ENCODE data around the gene TPSD1.
"Not testable (repeated sequence)": the region's sequence is repeated elsewhere in the genome, so short reads cannot be mapped to it uniquely, and the experiment has no call there.

Gene TPSD1

DNA sequence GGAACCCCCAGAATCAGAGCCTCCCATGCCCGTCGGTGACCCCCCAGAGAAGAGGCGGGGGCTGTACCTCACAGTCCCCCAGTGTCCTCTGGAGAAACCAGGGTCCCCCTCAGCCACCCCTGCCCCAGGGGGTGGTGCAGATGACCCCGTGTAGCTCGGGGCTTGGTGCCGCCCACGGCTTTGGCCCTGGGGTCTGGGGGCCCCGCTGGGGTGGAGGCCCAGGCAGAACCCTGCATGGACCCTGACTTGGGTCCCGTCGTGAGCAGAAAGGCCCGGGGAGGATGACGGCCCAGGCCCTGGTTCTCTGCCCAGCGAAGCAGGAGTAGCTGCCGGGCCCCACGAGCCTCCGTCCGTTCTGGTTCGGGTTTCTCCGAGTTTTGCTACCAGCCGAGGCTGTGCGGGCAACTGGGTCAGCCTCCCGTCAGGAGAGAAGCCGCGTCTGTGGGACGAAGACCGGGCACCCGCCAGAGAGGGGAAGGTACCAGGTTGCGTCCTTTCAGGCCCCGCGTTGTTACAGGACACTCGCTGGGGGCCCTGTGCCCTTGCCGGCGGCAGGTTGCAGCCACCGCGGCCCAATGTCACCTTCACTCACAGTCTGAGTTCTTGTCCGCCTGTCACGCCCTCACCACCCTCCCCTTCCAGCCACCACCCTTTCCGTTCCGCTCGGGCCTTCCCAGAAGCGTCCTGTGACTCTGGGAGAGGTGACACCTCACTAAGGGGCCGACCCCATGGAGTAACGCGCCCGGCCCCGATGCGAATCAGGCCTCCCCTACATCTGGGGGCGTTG, 34.8 kb upstream of the TPSD1 start:
- DNase-seq = no peak

DNA sequence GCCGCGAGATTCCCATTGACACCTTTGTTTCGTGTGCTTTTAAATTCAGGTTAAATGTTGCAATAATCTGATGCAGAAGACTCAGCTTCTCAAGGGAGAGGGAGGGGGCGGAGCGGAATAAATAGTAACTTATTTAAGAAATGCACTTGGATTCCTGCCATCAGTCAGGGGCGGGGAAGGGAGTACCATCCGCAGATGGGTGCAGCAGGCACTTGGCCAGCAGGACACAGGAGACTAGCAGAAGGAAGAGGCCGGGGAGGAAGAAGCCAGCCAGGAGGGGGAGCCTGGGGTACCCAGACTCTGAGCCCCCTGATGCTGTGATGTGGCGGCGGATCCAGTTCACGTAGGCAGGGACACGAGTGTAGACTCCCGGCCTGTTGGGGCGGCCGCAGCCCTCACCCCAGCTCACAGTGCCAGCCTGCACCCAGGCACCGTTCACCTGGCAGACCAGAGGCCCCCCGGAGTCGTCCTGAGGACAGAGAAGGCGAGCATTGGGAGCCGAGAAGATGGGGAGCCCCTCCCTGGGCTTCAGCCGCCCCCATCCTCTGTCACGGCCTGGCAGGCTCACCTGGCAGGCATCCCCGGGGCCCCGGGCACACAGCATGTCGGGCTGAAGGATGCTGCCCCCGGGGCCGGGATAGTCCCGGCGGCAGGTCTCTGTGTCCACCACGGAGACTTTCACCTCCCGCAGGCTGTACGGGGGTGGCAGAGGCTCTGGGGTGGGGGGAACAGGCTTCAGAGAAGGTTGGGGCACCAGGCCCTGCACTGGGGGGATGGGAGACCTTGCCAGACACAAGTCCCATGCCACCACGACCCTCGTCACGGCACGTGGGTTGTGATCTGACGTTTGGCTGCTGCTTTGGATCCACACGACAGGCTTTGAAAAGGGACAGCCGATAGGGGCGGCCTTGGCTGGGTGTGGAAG, 34.0 kb upstream of the TPSD1 start:
- DNase-seq = no peak

DNA sequence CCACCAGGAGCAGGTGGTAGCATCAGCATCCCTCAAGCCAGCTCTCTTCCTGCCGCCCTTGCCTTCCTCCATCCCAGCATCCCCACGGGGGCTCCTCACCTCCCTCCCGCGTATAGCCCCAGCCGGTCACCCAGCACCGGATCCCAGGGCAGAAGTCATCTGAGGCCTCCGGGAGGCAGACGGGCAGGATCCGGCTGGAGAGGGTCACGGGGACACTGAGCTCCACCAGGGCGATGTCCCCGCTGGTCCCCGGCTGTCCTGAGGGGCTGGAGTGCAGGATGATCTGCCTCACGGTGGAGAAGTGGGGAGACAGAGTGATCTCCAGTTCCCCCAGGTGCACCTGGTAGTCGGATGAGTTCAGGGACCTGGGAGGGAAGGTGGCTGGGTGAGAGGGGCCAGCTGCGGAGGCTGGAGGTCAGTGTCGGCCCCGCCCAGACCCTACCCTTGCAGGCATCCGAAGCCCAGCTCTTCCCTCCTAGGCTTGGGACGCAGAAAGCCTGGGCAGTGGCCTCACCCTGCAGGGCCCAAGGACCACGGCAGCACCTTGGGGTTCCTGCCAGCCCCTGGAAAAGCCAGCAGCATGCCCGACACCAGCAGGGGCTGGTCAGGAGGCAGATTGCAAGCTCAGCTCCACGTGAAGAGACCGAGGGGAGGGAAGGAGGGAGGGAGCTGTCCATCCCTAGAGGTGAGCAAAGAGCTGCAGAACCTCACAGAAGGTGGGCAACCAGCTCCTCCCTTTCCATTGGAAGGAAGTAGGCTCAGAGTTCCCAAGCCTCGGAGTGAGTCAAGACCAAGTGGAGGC, 33.1 kb upstream of the TPSD1 start:
- DNase-seq = no peak

DNA sequence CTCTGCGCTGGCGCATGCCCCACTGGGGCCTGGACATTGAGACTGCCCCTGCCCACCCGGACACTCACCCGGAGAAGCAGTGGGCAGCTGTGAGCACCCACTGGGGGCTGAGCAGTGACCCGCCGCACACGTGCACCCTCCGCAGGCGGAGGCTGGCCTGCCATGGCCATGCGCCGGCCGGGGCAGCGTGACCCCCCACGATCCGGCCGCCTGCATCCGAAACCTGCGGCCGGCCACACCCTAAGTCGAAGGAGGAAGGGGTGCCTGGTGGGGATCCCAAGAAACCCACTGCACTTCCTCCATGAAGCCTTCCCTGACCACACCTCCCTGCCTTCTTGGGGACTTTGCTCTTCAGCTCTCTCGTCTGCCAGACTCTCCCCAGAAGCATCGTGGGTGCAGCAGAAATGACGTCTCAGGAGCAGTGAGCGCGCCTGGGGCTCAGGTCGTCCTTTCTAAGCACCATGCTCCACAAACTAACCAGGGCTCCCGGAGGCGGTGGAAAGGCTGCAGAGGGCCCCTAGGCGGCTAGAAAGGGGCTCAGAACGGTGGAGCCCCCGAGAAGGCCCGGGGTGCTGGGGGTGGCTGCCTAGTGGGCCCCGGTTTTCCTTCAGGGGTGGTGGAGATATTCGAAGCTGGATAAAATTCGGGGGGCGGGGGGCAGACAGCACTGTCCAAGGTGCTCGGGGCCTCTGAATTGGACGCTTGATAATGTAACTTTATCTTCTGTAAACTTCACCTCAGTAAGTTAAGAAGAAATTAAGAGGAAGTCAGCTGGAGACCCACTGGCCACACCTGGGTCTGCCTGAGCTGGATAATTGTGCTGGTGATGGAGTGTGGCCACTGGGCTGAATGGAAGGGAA, 32.3 kb upstream of the TPSD1 start:
- DNase-seq = no peak

DNA sequence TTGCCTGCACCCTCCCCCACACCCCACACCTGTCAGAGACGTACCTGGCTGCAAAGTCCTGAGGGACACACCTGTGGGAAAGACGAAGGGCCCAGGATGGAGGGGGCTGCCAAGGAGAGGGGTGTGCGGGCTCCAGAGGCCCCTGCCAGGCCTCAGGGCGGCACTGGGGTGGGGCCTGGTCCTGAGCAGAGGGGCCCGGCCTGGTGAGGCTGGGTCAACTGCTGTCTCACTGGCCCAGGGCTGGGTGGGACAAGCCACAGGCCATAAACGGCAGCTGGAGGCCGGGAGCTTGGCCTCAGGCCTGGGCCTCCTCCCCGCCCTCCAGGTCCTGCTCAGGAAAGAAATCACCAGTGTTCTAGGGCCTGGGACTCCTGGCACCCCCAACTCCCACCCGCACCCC, 31.3 kb upstream of the TPSD1 start:
- no peak for DNase-seq

DNA sequence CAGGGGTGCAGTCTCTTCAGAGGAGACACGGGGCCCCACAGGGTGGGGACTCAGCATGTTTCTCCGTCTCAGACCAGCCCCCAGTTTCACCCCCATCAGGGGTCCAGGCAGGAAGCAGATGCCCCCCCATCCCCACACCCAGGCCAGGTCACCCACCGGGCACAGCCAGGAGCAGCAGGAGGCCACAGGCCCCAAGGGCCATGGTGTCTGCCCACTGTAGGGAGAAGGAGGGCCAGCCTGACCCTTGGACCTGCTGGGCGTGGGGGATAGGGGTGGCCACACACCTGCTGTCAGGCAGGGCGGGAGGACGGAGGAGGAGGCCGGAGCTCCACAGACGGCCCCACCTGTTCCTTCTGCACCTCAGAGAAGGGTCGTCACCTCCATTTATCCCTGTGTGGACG, 30.8 kb upstream of the TPSD1 start, which contains the start of gene TPSG1:
Gene TPSG1 (minus strand): TSS at position 218 of the 401 bp plus-strand sequence. CDS start 16 bp downstream, at position 202.
- no peak for DNase-seq

- DNase-seq = not testable (repeated sequence)
These were observed 30.0 kb upstream of the TPSD1 start for GRCh38 chr16:1225728-1226311.

DNA sequence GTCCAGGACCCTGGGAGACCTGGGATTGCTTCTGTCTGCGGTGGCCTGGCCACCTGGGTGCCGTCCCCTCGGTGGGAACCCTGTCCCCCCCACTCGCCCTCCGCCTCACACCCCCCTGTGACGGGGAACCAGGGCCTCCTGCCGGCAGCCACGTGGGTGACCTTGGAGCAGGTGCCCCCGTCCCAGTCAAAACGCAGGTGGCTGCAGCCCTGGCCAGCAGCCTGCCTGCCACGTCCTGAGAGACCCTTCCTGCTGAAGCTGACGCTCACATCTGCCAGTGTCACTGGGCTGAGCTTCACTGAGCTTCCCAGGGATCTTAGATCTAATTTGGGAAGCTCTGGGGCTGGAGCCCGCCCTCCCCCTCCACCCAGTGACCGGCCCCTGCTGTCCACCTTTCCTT, 29.2 kb upstream of the TPSD1 start:
- not testable (repeated sequence) for DNase-seq

GRCh38 chr16:1228227-1228626, 27.6 kb upstream of the TPSD1 start:
- DNase-seq = not testable (repeated sequence)

DNA sequence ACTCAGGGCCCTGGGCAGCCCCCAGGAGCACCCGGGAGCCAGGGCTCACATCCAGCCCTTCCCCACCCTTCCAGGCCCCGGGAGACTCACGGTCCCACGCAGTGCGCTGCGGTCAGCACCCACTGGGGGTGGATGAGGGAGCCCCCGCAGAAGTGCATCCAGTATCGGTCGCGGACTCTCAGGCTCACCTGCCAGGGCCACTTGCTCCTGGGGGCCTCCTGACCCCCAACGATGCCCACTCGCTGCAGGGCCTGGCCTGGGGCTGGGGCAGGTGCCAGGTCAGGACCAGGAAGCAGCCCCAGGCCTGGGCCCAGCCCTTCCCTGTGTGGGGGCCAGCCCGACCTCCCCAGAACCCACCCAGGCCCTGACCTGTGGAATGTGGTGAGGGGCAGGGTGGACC, 26.4 kb upstream of the TPSD1 start:
- DNase-seq = not testable (repeated sequence)

DNA sequence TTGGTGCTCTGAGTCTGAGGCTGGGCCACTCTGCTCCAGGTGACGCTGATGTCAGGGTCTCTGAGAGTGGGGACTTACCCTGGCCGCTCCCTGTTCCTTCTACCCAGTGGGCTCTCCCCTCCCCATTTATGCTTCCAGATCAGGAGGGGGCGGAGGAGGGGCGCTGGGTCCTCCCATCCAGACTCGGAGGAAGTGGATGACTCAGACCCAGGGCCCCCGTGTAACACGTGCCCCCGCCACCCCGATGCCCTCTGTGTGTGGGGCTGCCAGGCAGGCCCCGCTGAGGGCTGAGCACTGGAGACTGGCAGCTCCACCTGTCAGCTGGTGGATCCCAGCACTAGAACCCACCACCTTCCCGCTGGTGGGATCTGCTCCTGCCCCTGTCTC, 25.8 kb upstream of the TPSD1 start, which contains the start of gene TPSB2:
Gene TPSB2 (minus strand): TSS at position 101 of the 387 bp plus-strand sequence. CDS start 233 bp downstream, outside the sequence.
- DNase-seq = not testable (repeated sequence)

DNA sequence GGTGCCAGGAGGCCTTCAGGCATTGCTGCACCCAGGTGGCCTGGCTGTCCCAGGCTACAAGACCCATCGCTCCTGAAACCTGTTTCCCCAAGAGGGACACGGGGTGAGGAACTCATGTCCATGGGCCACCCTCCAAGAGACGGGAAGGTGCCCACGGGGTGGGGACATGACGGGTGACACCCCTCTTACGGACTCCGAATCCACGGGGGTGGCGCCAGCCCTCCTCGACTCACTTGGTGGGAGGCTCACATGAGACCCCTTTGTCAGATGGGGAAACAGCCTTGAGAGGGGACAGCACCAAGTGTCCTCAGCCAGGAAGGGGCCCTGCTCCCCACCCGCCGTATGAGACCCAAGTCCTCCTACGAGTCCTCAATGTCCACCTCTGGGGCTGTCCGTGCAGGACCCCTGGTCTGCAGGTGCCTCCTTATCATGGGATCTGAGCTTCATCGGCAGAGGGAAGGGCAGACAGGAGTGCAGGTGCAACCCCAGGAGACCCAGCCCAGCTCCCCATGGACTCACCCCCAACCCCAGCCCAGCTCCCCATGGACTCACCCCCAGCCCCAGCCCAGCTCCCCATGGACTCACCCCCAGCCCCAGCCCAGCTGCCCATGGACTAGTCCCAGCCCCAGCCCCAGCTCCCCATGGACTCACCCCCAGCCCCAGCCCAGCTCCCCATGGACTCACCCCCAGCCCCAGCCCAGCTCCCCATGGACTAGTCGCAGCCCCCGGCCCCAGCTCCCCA, 25.2 kb upstream of the TPSD1 start:
- DNase-seq = not testable (repeated sequence)

GRCh38 chr16:1231301-1231700, 24.6 kb upstream of the TPSD1 start:
- DNase-seq = not testable (repeated sequence)

- DNase-seq = not testable (repeated sequence)
These were observed 23.7 kb upstream of the TPSD1 start for GRCh38 chr16:1232049-1232748.

DNA sequence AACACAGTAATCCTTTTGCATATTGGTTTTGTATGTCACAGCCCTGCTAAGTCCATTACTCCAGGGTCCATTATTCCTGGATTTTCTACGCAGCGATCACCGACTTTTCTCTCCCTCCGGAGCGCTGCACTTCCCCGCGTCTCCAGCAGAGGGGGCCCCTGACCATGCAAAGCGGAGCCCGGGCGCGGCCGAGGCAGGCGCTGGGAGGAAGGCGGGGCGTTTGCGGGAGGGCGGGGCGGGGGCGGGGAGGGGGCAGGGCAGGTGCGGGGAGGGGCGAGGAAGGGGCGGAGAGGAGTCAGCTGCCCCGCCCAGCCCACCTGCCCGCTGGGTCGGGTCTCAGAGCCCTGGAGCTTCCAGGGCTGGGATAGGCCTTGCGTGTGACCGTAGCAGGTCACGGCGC, 19.2 kb upstream of the TPSD1 start:
- DNase-seq = not testable (repeated sequence)

- DNase-seq = no peak
These were observed 17.9 kb upstream of the TPSD1 start for GRCh38 chr16:1237990-1238389.

DNA sequence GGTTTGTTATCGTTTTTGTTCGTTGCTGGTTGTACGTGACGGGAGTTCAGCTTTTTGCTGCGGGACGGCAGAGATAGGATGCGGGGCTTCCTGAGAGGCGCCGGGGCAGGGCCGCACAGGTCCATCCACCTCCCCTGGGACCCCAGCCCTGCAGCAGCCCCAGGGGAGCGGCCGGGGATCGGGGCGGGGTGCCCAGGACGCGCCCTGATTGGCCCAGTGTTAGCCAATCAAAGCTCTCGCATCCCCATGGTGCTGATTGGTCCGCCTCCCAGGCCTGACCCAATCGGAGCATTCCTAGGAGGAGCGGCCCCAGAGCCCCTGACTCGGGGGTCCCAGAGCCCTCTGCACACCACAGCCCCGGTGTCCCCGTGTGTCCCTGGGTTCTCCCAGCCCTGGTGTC, 17.0 kb upstream of the TPSD1 start:
- DNase-seq = not testable (repeated sequence)

DNA sequence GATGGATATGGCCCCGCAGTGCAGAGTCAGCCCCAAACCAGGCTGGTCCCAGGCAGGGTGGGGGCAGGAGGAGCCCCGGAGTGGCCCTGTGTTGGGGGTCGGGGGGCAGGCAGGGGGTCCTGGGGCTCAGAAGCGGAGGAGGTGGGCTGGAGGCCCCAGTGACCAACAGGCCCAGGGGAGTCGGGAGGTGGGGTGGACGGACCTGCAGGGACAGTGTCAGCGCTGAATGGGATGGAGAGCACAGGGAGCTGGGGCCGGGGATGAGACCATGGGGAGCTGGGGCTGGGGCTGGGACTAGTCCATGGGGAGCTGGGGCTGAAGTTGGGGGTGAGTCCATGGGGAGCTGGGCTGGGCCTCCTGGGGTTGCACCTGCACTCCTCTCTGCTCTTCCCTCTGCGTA, 16.3 kb upstream of the TPSD1 start:
- DNase-seq = not testable (repeated sequence)

- not testable (repeated sequence) for DNase-seq
These were observed 15.4 kb upstream of the TPSD1 start, which contains the start of gene TPSAB1 for GRCh38 chr16:1240436-1240835. TSS of gene TPSAB1 (plus strand) at chr16:1240705. CDS start at chr16:1240939, 234 bp downstream.

DNA sequence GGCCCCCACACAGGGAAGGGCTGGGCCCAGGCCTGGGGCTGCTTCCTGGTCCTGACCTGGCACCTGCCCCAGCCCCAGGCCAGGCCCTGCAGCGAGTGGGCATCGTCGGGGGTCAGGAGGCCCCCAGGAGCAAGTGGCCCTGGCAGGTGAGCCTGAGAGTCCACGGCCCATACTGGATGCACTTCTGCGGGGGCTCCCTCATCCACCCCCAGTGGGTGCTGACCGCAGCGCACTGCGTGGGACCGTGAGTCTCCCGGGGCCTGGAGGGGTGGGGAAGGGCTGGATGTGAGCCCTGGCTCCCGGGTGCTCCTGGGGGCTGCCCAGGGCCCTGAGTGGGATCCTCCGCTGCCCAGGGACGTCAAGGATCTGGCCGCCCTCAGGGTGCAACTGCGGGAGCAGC, 14.8 kb upstream of the TPSD1 start:
- not testable (repeated sequence) for DNase-seq

Data from effector CD8-positive, alpha-beta T cell (primary cell).